ENCODE results near the gene CDK14.

The CDK14 gene

DNA sequence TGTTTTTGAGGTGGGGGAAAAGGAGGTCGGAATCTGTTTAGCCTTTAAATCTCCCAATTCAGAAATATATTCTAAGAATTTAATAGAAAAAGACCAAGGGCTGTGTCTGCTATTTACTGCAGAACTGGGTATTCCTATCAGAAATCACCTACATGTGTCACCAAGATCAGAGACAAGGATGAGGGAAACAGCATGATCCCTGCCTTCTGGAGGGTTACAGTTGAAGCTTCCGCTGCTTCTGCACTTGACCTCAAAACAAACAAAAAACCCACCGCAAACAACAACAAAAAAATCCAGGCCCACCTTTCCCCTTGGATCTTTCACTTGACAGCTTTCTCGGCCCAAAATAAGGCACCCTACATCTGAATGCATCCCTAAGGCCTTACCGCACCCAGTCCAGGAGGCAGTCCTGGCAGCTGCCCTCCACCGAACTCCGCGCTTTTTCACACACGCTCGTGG, 750 bp upstream of the CDK14 start:
- Histone ChIP-seq H3K27ac (ENCODE audit: low read depth, low read length) (no peak overlapping the region), H4K12ac (ENCODE audit: low read depth, low read length) (no peak overlapping the region), H2AFZ (ENCODE audit: insufficient read depth, low read length, poor library complexity) (peak overlapping the region; percentile 8), H2BK5ac (ENCODE audit: low read depth, low read length, poor library complexity) (no peak overlapping the region), H4K91ac (ENCODE audit: low read depth, low read length) (no peak overlapping the region), H3K4me2 (ENCODE audit: low read length) (peak overlapping the region; percentile 97), H3K18ac (ENCODE audit: low read length) (no peak overlapping the region), H3K4me1 (ENCODE audit: control insufficient read depth in 1 of 2, insufficient read depth in 2 of 2, low read length in 2 of 2) (no peaks in the 10 kb centered on the region), H3K9me3 (ENCODE audit: insufficient read depth, low read depth, low read length) (no peaks in the 10 kb centered on the region), H2AK5ac (ENCODE audit: low read length) (no peak overlapping the region), H3K4ac (ENCODE audit: low read depth, low read length) (no peak overlapping the region), H3K4me3 (ENCODE audit: low read depth, low read length) (peak overlapping the region; percentile 85), H3K79me2 (ENCODE audit: control insufficient read depth, insufficient read depth, low read length, poor library complexity) (peaks cover 8% of the 10 kb centered on the region), H3K79me1 (ENCODE audit: low read length) (peaks cover 8% of the 10 kb centered on the region), H3K27me3 (ENCODE audit: insufficient read depth, low read length) (no peaks in the 10 kb centered on the region), H4K8ac (ENCODE audit: low read depth, low read length) (peak overlapping the region; percentile 1), H3K14ac (ENCODE audit: low read length) (no peak overlapping the region), H2BK12ac (ENCODE audit: low read length) (no peak overlapping the region), H3K23ac (ENCODE audit: low read length) (no peak overlapping the region), H3K36me3 (ENCODE audit: control insufficient read depth in 1 of 2, insufficient read depth in 2 of 2, low read length in 2 of 2) (no peaks in the 10 kb centered on the region), H2BK120ac (ENCODE audit: insufficient read depth, low read length, poor library complexity) (no peak overlapping the region), H3K9ac (ENCODE audit: low read length) (no peak overlapping the region)
- WGBS (ENCODE audit: extremely low coverage, insufficient coverage, insufficient read length) = no CpG with 5 or more reads among the region's 10 CpGs
- no peak for DNase-seq

DNA sequence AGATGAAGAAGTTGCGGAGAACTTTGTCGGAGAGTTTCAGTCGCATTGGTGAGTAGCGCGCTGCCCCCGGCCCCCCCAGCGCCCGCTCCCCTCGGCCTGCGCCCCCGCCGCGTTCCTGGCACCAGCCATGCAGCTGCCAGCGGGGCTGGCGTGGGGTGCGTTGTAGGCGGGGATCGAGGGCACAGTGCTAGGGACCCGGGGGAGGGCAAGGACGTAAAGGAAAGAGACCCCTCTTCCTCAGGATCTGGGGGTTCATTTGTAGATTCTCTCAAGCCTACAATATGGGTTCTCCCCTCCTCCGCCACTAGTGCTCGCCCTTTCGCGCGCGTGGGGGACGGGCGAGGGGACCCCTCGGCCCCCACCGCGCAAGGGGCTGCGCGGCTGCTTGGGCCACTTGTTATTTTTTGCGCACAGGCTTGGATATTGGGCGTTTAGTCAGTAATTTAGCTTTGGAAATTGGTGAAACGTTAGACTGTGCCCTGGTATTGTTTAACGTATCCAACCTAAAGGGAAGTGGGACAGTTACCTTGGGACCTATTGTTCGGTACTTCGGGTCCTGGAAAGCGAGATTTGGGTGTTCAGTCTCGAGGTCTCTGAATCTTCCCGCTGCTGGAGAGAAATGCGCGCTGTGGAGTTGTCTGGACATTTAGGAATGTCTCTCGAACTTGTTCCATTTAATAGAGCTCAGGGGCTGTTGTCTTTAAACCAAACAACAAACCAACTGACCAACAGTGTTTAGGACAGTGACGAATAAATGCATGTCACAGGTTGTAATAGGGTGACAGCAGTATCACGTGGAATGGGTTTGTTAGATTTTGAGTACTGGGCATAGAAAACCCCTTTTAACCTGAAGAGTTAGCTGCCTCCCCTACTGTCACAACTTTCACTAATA, 796 bp downstream of the CDK14 start:
- Histone ChIP-seq H2BK120ac (ENCODE audit: insufficient read depth, low read length, poor library complexity) (no peak overlapping the region), H3K14ac (ENCODE audit: low read length) (peak overlapping the region; percentile 79), H3K9me3 (ENCODE audit: insufficient read depth, low read depth, low read length) (no peaks in the 10 kb centered on the region), H2AFZ (ENCODE audit: insufficient read depth, low read length, poor library complexity) (peak overlapping the region; percentile 97), H3K27ac (ENCODE audit: low read depth, low read length) (no peak overlapping the region), H3K4me3 (ENCODE audit: low read depth, low read length) (peak overlapping the region; percentile 85), H4K8ac (ENCODE audit: low read depth, low read length) (peak overlapping the region; percentile 88), H4K91ac (ENCODE audit: low read depth, low read length) (no peak overlapping the region), H3K27me3 (ENCODE audit: insufficient read depth, low read length) (no peaks in the 10 kb centered on the region), H2BK5ac (ENCODE audit: low read depth, low read length, poor library complexity) (no peak overlapping the region), H3K79me1 (ENCODE audit: low read length) (peaks cover 8% of the 10 kb centered on the region), H4K12ac (ENCODE audit: low read depth, low read length) (no peak overlapping the region), H3K9ac (ENCODE audit: low read length) (peak overlapping the region; percentile 72), H3K4ac (ENCODE audit: low read depth, low read length) (no peak overlapping the region), H3K23ac (ENCODE audit: low read length) (no peak overlapping the region), H3K79me2 (ENCODE audit: control insufficient read depth, insufficient read depth, low read length, poor library complexity) (peaks cover 8% of the 10 kb centered on the region), H2BK12ac (ENCODE audit: low read length) (no peak overlapping the region), H3K18ac (ENCODE audit: low read length) (peak overlapping the region; percentile 80), H3K36me3 (ENCODE audit: control insufficient read depth in 1 of 2, insufficient read depth in 2 of 2, low read length in 2 of 2) (no peaks in the 10 kb centered on the region), H2AK5ac (ENCODE audit: low read length) (no peak overlapping the region), H3K4me1 (ENCODE audit: control insufficient read depth in 1 of 2, insufficient read depth in 2 of 2, low read length in 2 of 2) (no peaks in the 10 kb centered on the region), H3K4me2 (ENCODE audit: low read length) (peak overlapping the region; percentile 97)
- no CpG with 5 or more reads among the region's 47 CpGs for WGBS (ENCODE audit: extremely low coverage, insufficient coverage, insufficient read length)
- DNase-seq = peak in 1 of 2 donors; percentile 17

DNA sequence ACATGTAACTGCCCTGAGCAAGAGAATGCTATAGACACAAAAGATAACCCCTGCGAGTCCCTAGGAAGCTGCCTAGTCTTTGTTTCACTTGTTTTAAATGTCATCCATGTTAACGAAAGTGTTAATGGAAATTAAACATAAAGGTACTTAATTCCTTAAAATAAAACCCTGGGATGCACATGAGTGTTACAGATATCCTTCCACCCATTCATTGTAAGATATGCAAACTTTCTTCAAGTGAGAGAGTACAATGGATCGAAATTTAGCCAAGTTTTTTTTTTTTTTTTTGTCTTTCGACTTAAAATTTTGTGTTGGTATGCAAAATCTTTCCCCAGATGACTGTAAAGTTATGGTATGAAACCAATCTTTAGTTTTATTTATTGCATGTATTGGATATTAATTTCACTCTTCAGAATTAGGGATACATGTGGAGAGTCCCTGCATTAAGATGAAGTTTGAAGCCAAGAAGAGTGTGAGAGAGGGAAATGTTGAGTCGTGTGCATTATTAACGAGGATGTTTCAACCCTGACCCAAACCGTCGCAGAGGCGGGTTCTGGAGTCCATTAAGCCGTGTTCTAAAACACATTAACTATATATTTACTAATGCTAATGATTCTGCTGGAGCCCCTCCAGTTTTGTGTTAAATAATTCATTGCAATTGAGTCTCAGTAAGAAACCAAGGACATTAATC, 1.6 kb downstream of the CDK14 start:
- H4K91ac ChIP-seq (ENCODE audit: low read depth, low read length) = no peak overlapping the region
- no peak overlapping the region for H3K18ac ChIP-seq (ENCODE audit: low read length)
- H4K8ac ChIP-seq (ENCODE audit: low read depth, low read length) = no peak overlapping the region
- H2BK120ac ChIP-seq (ENCODE audit: insufficient read depth, low read length, poor library complexity) = no peak overlapping the region
- no peak overlapping the region for H3K23ac ChIP-seq (ENCODE audit: low read length)
- H2AK5ac ChIP-seq (ENCODE audit: low read length) = no peak overlapping the region
- H4K12ac ChIP-seq (ENCODE audit: low read depth, low read length) = no peak overlapping the region
- H3K9me3 ChIP-seq (ENCODE audit: insufficient read depth, low read depth, low read length) = no peaks in the 10 kb centered on the region
- H3K27ac ChIP-seq (ENCODE audit: low read depth, low read length) = no peak overlapping the region
- H3K79me1 ChIP-seq (ENCODE audit: low read length) = peaks cover 8% of the 10 kb centered on the region
- no peak overlapping the region for H2BK12ac ChIP-seq (ENCODE audit: low read length)
- no peak overlapping the region for H3K4me3 ChIP-seq (ENCODE audit: low read depth, low read length)
- no peak for DNase-seq
- no peak overlapping the region for H3K4ac ChIP-seq (ENCODE audit: low read depth, low read length)
- H3K36me3 ChIP-seq (ENCODE audit: control insufficient read depth in 1 of 2, insufficient read depth in 2 of 2, low read length in 2 of 2) = no peaks in the 10 kb centered on the region
- no peak overlapping the region for H3K9ac ChIP-seq (ENCODE audit: low read length)
- no peak overlapping the region for H3K14ac ChIP-seq (ENCODE audit: low read length)
- WGBS (ENCODE audit: extremely low coverage, insufficient coverage, insufficient read length) = no CpG with 5 or more reads among the region's 10 CpGs
- H3K4me2 ChIP-seq (ENCODE audit: low read length) = peak overlapping the region; percentile 97
- no peaks in the 10 kb centered on the region for H3K4me1 ChIP-seq (ENCODE audit: control insufficient read depth in 1 of 2, insufficient read depth in 2 of 2, low read length in 2 of 2)
- no peak overlapping the region for H2AFZ ChIP-seq (ENCODE audit: insufficient read depth, low read length, poor library complexity)
- no peaks in the 10 kb centered on the region for H3K27me3 ChIP-seq (ENCODE audit: insufficient read depth, low read length)
- no peak overlapping the region for H2BK5ac ChIP-seq (ENCODE audit: low read depth, low read length, poor library complexity)
- H3K79me2 ChIP-seq (ENCODE audit: control insufficient read depth, insufficient read depth, low read length, poor library complexity) = peaks cover 8% of the 10 kb centered on the region

DNA sequence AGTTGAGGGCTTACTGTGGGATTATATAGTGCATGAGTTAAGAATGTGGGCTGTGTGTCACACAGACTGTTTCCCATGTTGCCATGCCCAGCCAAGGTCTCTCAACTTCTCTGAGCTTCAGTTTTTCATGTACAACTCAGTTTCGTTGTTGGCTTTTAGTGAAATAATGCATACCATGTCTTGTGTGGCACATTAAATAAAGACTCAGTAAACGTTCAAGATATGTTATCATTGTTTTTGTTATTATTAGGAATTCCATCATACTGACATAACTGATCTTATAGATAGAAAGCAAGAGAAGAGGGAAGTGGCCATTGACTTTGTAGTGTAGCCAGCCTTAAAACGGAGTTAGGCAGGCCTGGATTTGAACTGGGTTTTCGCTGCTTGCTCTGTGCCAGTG, 2.9 kb downstream of the CDK14 start:
- H3K4me1 ChIP-seq (ENCODE audit: control insufficient read depth in 1 of 2, insufficient read depth in 2 of 2, low read length in 2 of 2) = no peaks in the 10 kb centered on the region
- no peak overlapping the region for H3K9ac ChIP-seq (ENCODE audit: low read length)
- H4K12ac ChIP-seq (ENCODE audit: low read depth, low read length) = no peak overlapping the region
- H3K27me3 ChIP-seq (ENCODE audit: insufficient read depth, low read length) = no peaks in the 10 kb centered on the region
- H4K91ac ChIP-seq (ENCODE audit: low read depth, low read length) = no peak overlapping the region
- no peak for DNase-seq
- no peak overlapping the region for H3K27ac ChIP-seq (ENCODE audit: low read depth, low read length)
- no peak overlapping the region for H3K4me2 ChIP-seq (ENCODE audit: low read length)
- no peak overlapping the region for H3K4ac ChIP-seq (ENCODE audit: low read depth, low read length)
- no peak overlapping the region for H3K4me3 ChIP-seq (ENCODE audit: low read depth, low read length)
- H3K14ac ChIP-seq (ENCODE audit: low read length) = no peak overlapping the region
- H2AFZ ChIP-seq (ENCODE audit: insufficient read depth, low read length, poor library complexity) = no peak overlapping the region
- H2BK5ac ChIP-seq (ENCODE audit: low read depth, low read length, poor library complexity) = no peak overlapping the region
- no peaks in the 10 kb centered on the region for H3K9me3 ChIP-seq (ENCODE audit: insufficient read depth, low read depth, low read length)
- no CpG with 5 or more reads among the region's 4 CpGs for WGBS (ENCODE audit: extremely low coverage, insufficient coverage, insufficient read length)
- no peak overlapping the region for H3K18ac ChIP-seq (ENCODE audit: low read length)
- H3K79me1 ChIP-seq (ENCODE audit: low read length) = peaks cover 8% of the 10 kb centered on the region
- no peaks in the 10 kb centered on the region for H3K36me3 ChIP-seq (ENCODE audit: control insufficient read depth in 1 of 2, insufficient read depth in 2 of 2, low read length in 2 of 2)
- no peak overlapping the region for H2BK12ac ChIP-seq (ENCODE audit: low read length)
- peaks cover 8% of the 10 kb centered on the region for H3K79me2 ChIP-seq (ENCODE audit: control insufficient read depth, insufficient read depth, low read length, poor library complexity)
- H2BK120ac ChIP-seq (ENCODE audit: insufficient read depth, low read length, poor library complexity) = no peak overlapping the region
- H4K8ac ChIP-seq (ENCODE audit: low read depth, low read length) = no peak overlapping the region
- H2AK5ac ChIP-seq (ENCODE audit: low read length) = no peak overlapping the region
- H3K23ac ChIP-seq (ENCODE audit: low read length) = no peak overlapping the region
